Measurements from ENCODE around the gene CDC42BPG. TPM values are rescaled to one million over a fixed set of nuclear protein-coding genes. Genes with fewer than 3 reads are reported as not detected.

CDC42BPG gene
- total and polyA plus RNA-seq, 8 donors: 9.7 to 23.8 (median 13.2) TPM

- WGBS, 2 donors: 90% methylated on average over 40 to 41 of the region's 41 CpGs
- no peaks in the 10 kb centered on the region for H3K27me3 ChIP-seq
- ATAC-seq: no peak
- DNase-seq: peak in 2 of 6 donors; percentile 56 to 83
- no peak overlapping the region for H3K27ac ChIP-seq
- H3K36me3 ChIP-seq: peaks cover 0 to 3% (median 3%) of the 10 kb centered on the region in 3 donors
- TF ChIP-seq, protein P1, sequence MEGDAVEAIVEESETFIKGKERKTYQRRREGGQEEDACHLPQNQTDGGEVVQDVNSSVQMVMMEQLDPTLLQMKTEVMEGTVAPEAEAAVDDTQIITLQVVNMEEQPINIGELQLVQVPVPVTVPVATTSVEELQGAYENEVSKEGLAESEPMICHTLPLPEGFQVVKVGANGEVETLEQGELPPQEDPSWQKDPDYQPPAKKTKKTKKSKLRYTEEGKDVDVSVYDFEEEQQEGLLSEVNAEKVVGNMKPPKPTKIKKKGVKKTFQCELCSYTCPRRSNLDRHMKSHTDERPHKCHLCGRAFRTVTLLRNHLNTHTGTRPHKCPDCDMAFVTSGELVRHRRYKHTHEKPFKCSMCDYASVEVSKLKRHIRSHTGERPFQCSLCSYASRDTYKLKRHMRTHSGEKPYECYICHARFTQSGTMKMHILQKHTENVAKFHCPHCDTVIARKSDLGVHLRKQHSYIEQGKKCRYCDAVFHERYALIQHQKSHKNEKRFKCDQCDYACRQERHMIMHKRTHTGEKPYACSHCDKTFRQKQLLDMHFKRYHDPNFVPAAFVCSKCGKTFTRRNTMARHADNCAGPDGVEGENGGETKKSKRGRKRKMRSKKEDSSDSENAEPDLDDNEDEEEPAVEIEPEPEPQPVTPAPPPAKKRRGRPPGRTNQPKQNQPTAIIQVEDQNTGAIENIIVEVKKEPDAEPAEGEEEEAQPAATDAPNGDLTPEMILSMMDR (IDR thresholded peaks at IDR 0.05): no peak
- H3K9me3 ChIP-seq: no peaks in the 10 kb centered on the region
- no peak overlapping the region for H3K4me3 ChIP-seq
- intact Hi-C loops (cut with DNase I): no loop called here
- no peak for FAIRE-seq
- H3K4me1 ChIP-seq: peaks cover 7 to 20% (median 11%) of the 10 kb centered on the region in 3 donors
Observed at GRCh38 chr11:64804346-64805210, 39.9 kb downstream of the CDC42BPG start.

GRCh38 chr11:64803846-64804345, 40.6 kb downstream of the CDC42BPG start:
- intact Hi-C loops (cut with DNase I): no loop called here
- TF ChIP-seq, protein P1 (IDR thresholded peaks at IDR 0.05): no peak
- no peak for FAIRE-seq
- WGBS, 2 donors: 40 to 45% methylated on average over 15 of the region's 15 CpGs
- H3K36me3 ChIP-seq: peaks cover 0 to 3% (median 3%) of the 10 kb centered on the region in 3 donors
- peaks cover 6 to 13% (median 7%) of the 10 kb centered on the region in 3 donors for H3K4me1 ChIP-seq
- H3K4me3 ChIP-seq: peak overlapping the region; percentile 8 to 68 (median 52)
- DNase-seq: peak in 1 of 6 donors; percentile 54
- peak overlapping the region; percentile 39 to 60 (median 45) for H3K27ac ChIP-seq
- H3K27me3 ChIP-seq: no peaks in the 10 kb centered on the region
- no peaks in the 10 kb centered on the region for H3K9me3 ChIP-seq
- ATAC-seq: peak; percentile 2 to 6 (median 4)

DNA sequence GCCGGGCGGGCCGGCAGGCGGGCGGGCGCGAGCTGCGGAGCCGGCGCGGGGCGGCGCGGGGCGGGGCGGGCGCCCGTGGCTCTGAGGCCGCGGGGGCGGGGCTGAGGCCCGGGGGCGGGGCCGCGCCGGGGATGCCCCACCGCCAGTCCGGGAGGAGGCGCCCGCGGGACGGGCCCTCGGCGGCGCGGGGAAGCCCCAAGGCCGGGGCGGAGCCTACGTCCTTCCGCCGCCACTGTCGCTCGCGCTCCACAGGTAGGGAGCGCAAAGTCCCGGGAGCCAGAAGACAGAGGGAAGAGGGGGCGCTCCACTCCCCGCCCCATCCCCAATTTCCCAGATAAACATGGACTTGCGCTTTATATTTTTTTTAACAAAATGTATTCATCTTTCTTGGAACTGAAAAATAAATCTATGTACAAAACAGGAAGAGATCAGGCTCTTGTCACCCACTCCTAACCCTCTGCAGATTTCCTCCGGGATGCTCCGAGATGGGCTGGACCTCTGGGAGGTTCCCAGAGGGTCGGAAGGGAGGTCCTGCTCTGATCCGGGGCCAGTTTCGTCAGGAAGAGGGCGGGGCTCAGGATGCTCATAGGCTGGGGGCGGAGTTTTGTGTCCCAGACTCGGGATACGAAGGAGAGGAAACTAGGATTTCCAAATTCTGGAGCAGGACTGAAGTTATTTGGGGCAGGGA, 41.2 kb downstream of the CDC42BPG start, which contains the start of gene MAP4K2:
TSS of gene MAP4K2 (minus strand) at position 57 of the 688 bp plus-strand sequence. CDS start 65 bp downstream, outside the sequence.
- Histone ChIP-seq H3K27me3 (no peaks in the 10 kb centered on the region), H3K9me3 (no peaks in the 10 kb centered on the region), H3K36me3 (peaks cover 0 to 3% (median 3%) of the 10 kb centered on the region in 3 donors), H3K4me1 (peaks cover 6 to 12% (median 7%) of the 10 kb centered on the region in 3 donors), H3K27ac (peak within 1 kb of the TSS; percentile 41 to 60 (median 46)), H3K4me3 (peak within 1 kb of the TSS; percentile 39 to 68 (median 52))
- FAIRE-seq: no peak
- intact Hi-C loops (cut with DNase I): no loop called here
- TF ChIP-seq, protein P1 (IDR thresholded peaks at IDR 0.05): no peak
- WGBS, 2 donors: 1% methylated on average over 28 to 58 of the region's 58 CpGs
- peak; percentile 79 to 94 (median 88) for DNase-seq
- peak; percentile 91 to 96 (median 94) for ATAC-seq

DNA sequence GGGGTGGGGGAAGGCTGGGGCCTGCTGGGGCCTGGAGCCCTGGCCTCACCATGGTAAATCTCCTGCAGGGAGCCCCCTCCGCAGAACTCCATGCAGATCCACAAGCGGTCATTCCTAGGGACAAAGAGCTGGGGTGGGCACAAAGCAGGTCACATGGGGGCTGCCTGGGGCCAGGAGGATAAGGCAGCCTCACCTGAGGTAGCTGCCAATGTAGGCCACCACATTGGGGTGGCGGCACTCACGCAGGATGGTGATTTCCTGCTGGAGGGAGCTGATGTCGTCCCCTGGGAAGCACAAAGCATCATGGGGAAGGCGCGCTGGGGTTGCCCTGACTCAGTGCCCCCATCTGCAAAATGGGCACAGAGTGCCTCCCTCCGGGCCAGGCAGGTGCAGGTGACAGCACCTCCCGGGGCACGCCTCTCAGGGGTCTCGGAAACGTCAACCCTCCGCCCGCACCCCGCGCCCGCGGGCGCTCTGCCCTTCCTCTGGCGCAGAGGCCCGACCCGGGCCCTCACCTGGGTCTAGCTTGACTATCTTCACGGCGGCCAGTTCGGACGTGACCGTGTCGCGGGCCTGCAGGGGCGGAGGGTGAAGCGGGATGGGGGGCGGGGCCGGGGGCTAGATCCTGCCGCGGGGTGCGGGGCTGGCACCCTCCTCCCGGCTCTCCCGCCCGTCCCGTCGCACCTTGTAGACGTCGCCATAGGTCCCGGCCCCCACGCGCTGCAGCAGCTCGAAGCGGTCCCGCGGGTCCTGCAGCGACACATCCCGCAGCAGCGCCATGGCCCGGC, 41.9 kb downstream of the CDC42BPG start:
- Histone ChIP-seq H3K36me3 (peaks cover 0 to 3% (median 3%) of the 10 kb centered on the region in 3 donors), H3K27ac (peak overlapping the region in 3 of 4 donors; percentile 9 to 42 (median 41)), H3K4me3 (peak overlapping the region; percentile 39 to 68 (median 52)), H3K9me3 (no peaks in the 10 kb centered on the region), H3K27me3 (no peaks in the 10 kb centered on the region), H3K4me1 (peaks cover 6 to 12% (median 7%) of the 10 kb centered on the region in 3 donors)
- TF ChIP-seq, protein P1 (IDR thresholded peaks at IDR 0.05): no peak
- no peak for FAIRE-seq
- DNase-seq: peak in 2 of 6 donors; percentile 41 to 87
- intact Hi-C loops (cut with DNase I): no loop called here
- WGBS, 2 donors: 11 to 16% methylated on average over 32 to 54 of the region's 54 CpGs
- no peak for ATAC-seq
